HepG2 (cell line): ENCODE measurements around the gene LSR. TPM values are rescaled to one million over a fixed set of nuclear protein-coding genes. Genes with fewer than 3 reads are reported as not detected.
A peak's percentile ranks its signal among the peaks of the same experiment; 100 is the strongest.

Experiments
- AHDC1 ChIP-seq: sonication (generic); formaldehyde crosslinking; IDR thresholded peaks from 2 replicates; pipeline ENCODE4 v1.5.1; 2020; ENCODE audit warnings: mild to moderate bottlenecking, missing genetic modification reagents, borderline replicate concordance
- CCDC6 ChIP-seq: sonication (generic); formaldehyde crosslinking; IDR thresholded peaks from 2 replicates; pipeline ENCODE4 v1.8.1; 2022; ENCODE audit warnings: mild to moderate bottlenecking, missing genetic modification reagents, moderate library complexity
- HNF1A ChIP-seq, 2 experiments: sonication (generic) in 1 of 2; formaldehyde crosslinking in 1 of 2; IDR thresholded peaks; 2 replicates each; pipeline versions ENCODE4 v1.4.0 to v1.6.1; 2016 to 2020; ENCODE audit warnings: borderline replicate concordance in 1 of 2, low read depth in 1 of 2, mild to moderate bottlenecking in 1 of 2, missing genetic modification reagents in 1 of 2
- MNT ChIP-seq: fragments of 450-650 bp; IDR thresholded peaks from 2 replicates; pipeline ENCODE4 v1.6.1; 2016
- NFE2 ChIP-seq: sonication (generic); formaldehyde crosslinking; IDR thresholded peaks from 2 replicates; pipeline ENCODE4 v1.4.0; 2020; ENCODE audit warnings: missing genetic modification reagents
- NFKB2 ChIP-seq: sonication (generic); formaldehyde crosslinking; IDR thresholded peaks from 2 replicates; pipeline ENCODE4 v1.4.0; 2020; ENCODE audit warnings: missing genetic modification reagents, borderline replicate concordance
- SP5 ChIP-seq: IDR thresholded peaks from 2 replicates; pipeline ENCODE4 v1.6.1; 2016; ENCODE audit warnings: low read depth, borderline replicate concordance
- YEATS2 ChIP-seq: sonication (generic); formaldehyde crosslinking; IDR thresholded peaks from 2 replicates; pipeline ENCODE4 v1.4.0; 2020; ENCODE audit warnings: missing genetic modification reagents, borderline replicate concordance
- ZNF20 ChIP-seq: sonication (generic); formaldehyde crosslinking; IDR thresholded peaks from 2 replicates; pipeline ENCODE4 v1.4.0; 2020; ENCODE audit warnings: mild to moderate bottlenecking, moderate library complexity, missing genetic modification reagents
- ZNF224 ChIP-seq: sonication (generic); formaldehyde crosslinking; IDR thresholded peaks from 2 replicates; pipeline ENCODE4 v1.5.0; 2020; ENCODE audit warnings: mild to moderate bottlenecking, missing genetic modification reagents
- ZNF550 ChIP-seq: sonication (generic); formaldehyde crosslinking; IDR thresholded peaks from 2 replicates; pipeline ENCODE4 v1.4.0; 2020; ENCODE audit warnings: mild to moderate bottlenecking, missing genetic modification reagents, borderline replicate concordance
- ZNF841 ChIP-seq: sonication (generic); formaldehyde crosslinking; IDR thresholded peaks from 2 replicates; pipeline ENCODE4 v1.8.1; 2023; ENCODE audit warnings: missing genetic modification reagents, borderline replicate concordance
- polyA plus RNA-seq, 8 experiments: library from polyadenylated mRNA; depleted of rRNA in 3 of 8; stranded (reverse) in 7 of 8; unstranded in 1 of 8; fragments of >200 nt; fragmentation: Illumina TruSeq in 4 of 8; extraction: Trizol in 4 of 8; gene quantifications; 2 replicates each; pipeline versions ENCODE4 v1.2.1 to v1.2.3, GENCODE V29; 2011 to 2016; ENCODE audit warnings: low read depth in 4 of 8, missing spikeins in 1 of 8, mixed read lengths in 1 of 8; ENCODE audit not compliant: insufficient read depth in 1 of 8
- total RNA-seq, 5 experiments: library from RNA; depleted of rRNA; stranded (reverse); fragments of >200 nt; fragmentation: Illumina TruSeq; extraction: Trizol; gene quantifications; 2 replicates each; pipeline ENCODE4 v1.2.3, GENCODE V29; 2016; ENCODE audit warnings: low read depth in 1 of 5

LSR gene
- total and polyA plus RNA-seq, 2 of the 13 experiments (the other 11 are each of a cell fraction or from before 2014, with no cell fraction given), result 29.2 to 79.2 TPM

- no peak for TF ChIP-seq AHDC1 (CRISPR knock-in tag)
- peak; percentile 94; the same call in 1 of the 2 replicates for TF ChIP-seq NFKB2 (CRISPR knock-in tag)
- TF ChIP-seq YEATS2 (CRISPR knock-in tag), result peak; percentile 85; the same call in 1 of the 2 replicates
- TF ChIP-seq NFE2 (CRISPR knock-in tag), result no peak
- peak; percentile 75; the same call in 1 of the 2 replicates for TF ChIP-seq SP5 (CRISPR knock-in tag)
- TF ChIP-seq ZNF550 (CRISPR knock-in tag), result peak; percentile 63; the same call in 1 of the 2 replicates
- TF ChIP-seq ZNF841 (CRISPR knock-in tag), result no peak; the same call in 1 of the 2 replicates
- no peak; the same call in 1 of the 2 replicates for TF ChIP-seq ZNF224 (CRISPR knock-in tag)
- TF ChIP-seq MNT, result peak; percentile 17; the same call in 1 of the 2 replicates
- peak; percentile 77; the same call in 1 of the 2 replicates for TF ChIP-seq CCDC6
- TF ChIP-seq ZNF20 (CRISPR knock-in tag), result no peak
- TF ChIP-seq HNF1A (IDR thresholded peaks at IDR 0.05; ENCODE audit: low read depth), result no peak
- TF ChIP-seq HNF1A (CRISPR knock-in tag; IDR thresholded peaks at IDR 0.05; ENCODE audit: borderline replicate concordance), result peak; percentile 72; the same call in 1 of the 2 replicates
Observed at GRCh38 chr19:35248310-35249145, at the start of gene LSR (continued).
